ENCODE measurements around the gene SIL1. TPM values are rescaled to one million over a fixed set of nuclear protein-coding genes. Genes with fewer than 3 reads are reported as not detected.
A peak's percentile ranks its signal among the peaks of the same experiment; 100 is the strongest.

The SIL1 gene
- polyA plus RNA-seq, 3 donors, result 25.4 to 35.1 (median 27.9) TPM

GRCh38 chr5:139068494-139069151, 129.5 kb downstream of the SIL1 start:
- Histone ChIP-seq H3K27me3 (ENCODE audit: control insufficient read depth in 2 of 2, insufficient read depth in 2 of 2, low read length in 2 of 2) (no peaks in the 10 kb centered on the region), H3K4me3 (replicated peaks in 1 of 3; ENCODE audit: low read depth in 2 of 3, low read length in 3 of 3) (no peak overlapping the region), H3K4me1 (ENCODE audit: control insufficient read depth in 1 of 2, insufficient read depth in 2 of 2, low read length in 2 of 2) (peaks cover 13 to 15% of the 10 kb centered on the region in 2 donors), H3K9ac (ENCODE audit: insufficient read depth, low read length, poor library complexity, severe bottlenecking) (no peak overlapping the region), H3K27ac (ENCODE audit: low read depth in 1 of 2, low read length in 2 of 2) (no peak overlapping the region), H3K79me2 (ENCODE audit: insufficient read depth, low read length) (no peaks in the 10 kb centered on the region), H3K9me3 (replicated peaks in 1 of 2; ENCODE audit: control insufficient read depth in 1 of 2, insufficient read depth in 1 of 2, low read length in 2 of 2) (no peaks in the 10 kb centered on the region), H2AFZ (ENCODE audit: insufficient read depth, low read depth, low read length, poor library complexity, severe bottlenecking) (no peak overlapping the region), H4K20me1 (ENCODE audit: insufficient read depth, low read length) (no peaks in the 10 kb centered on the region), H3K36me3 (replicated peaks in 1 of 2; ENCODE audit: control insufficient read depth in 1 of 2, insufficient read depth in 2 of 2, low read length in 2 of 2) (no peaks in the 10 kb centered on the region), H3K4me2 (replicated peaks; ENCODE audit: extremely low read depth, low read length, poor library complexity, severe bottlenecking) (no peak overlapping the region)
- no CpG with 5 or more reads among the region's 1 CpG for WGBS (ENCODE audit: insufficient coverage)
- Mint-ChIP-seq H3K36me3 (peaks cover 5 to 13% of the 10 kb centered on the region in 2 donors), H3K27ac (peak overlapping the region in 4 of 7 donors; percentile 26 to 51 (median 40)), H3K27me3 (ENCODE audit: low read depth in 3 of 3) (peaks cover 0 to 3% (median 0%) of the 10 kb centered on the region in 3 donors), H3K4me1 (peaks cover 25% of the 10 kb centered on the region), H3K4me3 (no peak overlapping the region), H3K9me3 (no peaks in the 10 kb centered on the region)
- no peak for DNase-seq
- TF ChIP-seq, protein P1, sequence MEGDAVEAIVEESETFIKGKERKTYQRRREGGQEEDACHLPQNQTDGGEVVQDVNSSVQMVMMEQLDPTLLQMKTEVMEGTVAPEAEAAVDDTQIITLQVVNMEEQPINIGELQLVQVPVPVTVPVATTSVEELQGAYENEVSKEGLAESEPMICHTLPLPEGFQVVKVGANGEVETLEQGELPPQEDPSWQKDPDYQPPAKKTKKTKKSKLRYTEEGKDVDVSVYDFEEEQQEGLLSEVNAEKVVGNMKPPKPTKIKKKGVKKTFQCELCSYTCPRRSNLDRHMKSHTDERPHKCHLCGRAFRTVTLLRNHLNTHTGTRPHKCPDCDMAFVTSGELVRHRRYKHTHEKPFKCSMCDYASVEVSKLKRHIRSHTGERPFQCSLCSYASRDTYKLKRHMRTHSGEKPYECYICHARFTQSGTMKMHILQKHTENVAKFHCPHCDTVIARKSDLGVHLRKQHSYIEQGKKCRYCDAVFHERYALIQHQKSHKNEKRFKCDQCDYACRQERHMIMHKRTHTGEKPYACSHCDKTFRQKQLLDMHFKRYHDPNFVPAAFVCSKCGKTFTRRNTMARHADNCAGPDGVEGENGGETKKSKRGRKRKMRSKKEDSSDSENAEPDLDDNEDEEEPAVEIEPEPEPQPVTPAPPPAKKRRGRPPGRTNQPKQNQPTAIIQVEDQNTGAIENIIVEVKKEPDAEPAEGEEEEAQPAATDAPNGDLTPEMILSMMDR (IDR thresholded peaks at IDR 0.05), result no peak
- intact Hi-C loops (cut with micrococcal nuclease), result no loop called here

DNA sequence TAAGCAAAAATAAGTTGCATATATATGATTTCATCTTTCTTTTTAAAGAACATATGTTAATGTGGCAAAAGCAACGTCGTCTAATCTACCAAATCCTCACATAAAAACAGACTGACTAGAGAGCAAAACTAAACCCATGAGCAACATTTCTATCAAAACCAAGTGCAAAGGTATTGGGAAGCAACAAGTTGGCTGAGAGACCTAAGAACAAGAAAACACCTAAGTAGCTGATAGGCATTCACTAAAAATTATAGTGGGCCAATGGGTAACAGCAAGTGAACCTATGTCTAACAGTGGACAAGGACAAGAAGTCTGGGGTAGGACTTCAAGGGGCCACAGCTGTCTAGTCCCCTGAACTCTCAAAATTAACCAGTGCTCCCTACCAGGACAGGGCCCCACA, 130.1 kb downstream of the SIL1 start:
- TF ChIP-seq, protein P1 (IDR thresholded peaks at IDR 0.05), result no peak
- H3K9me3 ChIP-seq (replicated peaks in 1 of 2; ENCODE audit: control insufficient read depth in 1 of 2, insufficient read depth in 1 of 2, low read length in 2 of 2), result no peaks in the 10 kb centered on the region
- no peaks in the 10 kb centered on the region for H3K27me3 ChIP-seq (ENCODE audit: control insufficient read depth in 2 of 2, insufficient read depth in 2 of 2, low read length in 2 of 2)
- no peak overlapping the region for H3K27ac ChIP-seq (ENCODE audit: low read depth in 1 of 2, low read length in 2 of 2)
- no peaks in the 10 kb centered on the region for H3K79me2 ChIP-seq (ENCODE audit: insufficient read depth, low read length)
- no peak overlapping the region for H3K4me3 ChIP-seq (replicated peaks in 1 of 3; ENCODE audit: low read depth in 2 of 3, low read length in 3 of 3)
- Mint-ChIP-seq H3K36me3 (peaks cover 3 to 15% of the 10 kb centered on the region in 2 donors), H3K27me3 (ENCODE audit: low read depth in 3 of 3) (peaks cover 0 to 3% (median 0%) of the 10 kb centered on the region in 3 donors), H3K9me3 (no peaks in the 10 kb centered on the region), H3K4me1 (peaks cover 25% of the 10 kb centered on the region), H3K27ac (peak overlapping the region in 3 of 7 donors; percentile 26 to 51 (median 44)), H3K4me3 (no peak overlapping the region)
- H3K36me3 ChIP-seq (replicated peaks in 1 of 2; ENCODE audit: control insufficient read depth in 1 of 2, insufficient read depth in 2 of 2, low read length in 2 of 2), result no peaks in the 10 kb centered on the region
- no peak overlapping the region for H3K9ac ChIP-seq (ENCODE audit: insufficient read depth, low read length, poor library complexity, severe bottlenecking)
- H3K4me2 ChIP-seq (replicated peaks; ENCODE audit: extremely low read depth, low read length, poor library complexity, severe bottlenecking), result no peak overlapping the region
- H4K20me1 ChIP-seq (ENCODE audit: insufficient read depth, low read length), result no peaks in the 10 kb centered on the region
- no CpG with 5 or more reads among the region's 2 CpGs for WGBS (ENCODE audit: insufficient coverage)
- H3K4me1 ChIP-seq (ENCODE audit: control insufficient read depth in 1 of 2, insufficient read depth in 2 of 2, low read length in 2 of 2), result peaks cover 13 to 15% of the 10 kb centered on the region in 2 donors
- intact Hi-C loops (cut with micrococcal nuclease), result no loop called here
- no peak overlapping the region for H2AFZ ChIP-seq (ENCODE audit: insufficient read depth, low read depth, low read length, poor library complexity, severe bottlenecking)
- no peak for DNase-seq

All from CD14-positive monocyte (primary cell).